ENCODE measurements around the gene PSMA5.

- TF ChIP-seq CTCF (conservative IDR thresholded peaks at IDR 0.05; ENCODE audit: low read length) (no peak), EZH2phosphoT487 (IDR thresholded peaks at IDR 0.05; ENCODE audit: borderline replicate concordance, low read depth, low read length) (no peak)
Observed at GRCh38 chr1:109388884-109389637, 37.2 kb downstream of the PSMA5 start.

Measured in OCI-LY7 (cell line).